ENCODE results near the gene LSM12.

- TF ChIP-seq CTCF (IDR thresholded peaks at IDR 0.05; ENCODE audit: control extremely low read depth in 1 of 3, insufficient read depth in 1 of 3, low read depth in 1 of 3, low read length in 3 of 3) (no peak), EP300 (IDR thresholded peaks at IDR 0.05; ENCODE audit: borderline replicate concordance in 1 of 2, low read depth in 2 of 2, low read length in 2 of 2) (no peak), RAD21 (IDR thresholded peaks at IDR 0.05 in 1 of 2, conservative IDR thresholded peaks at IDR 0.05 in 1 of 2; ENCODE audit: low read depth in 2 of 2, low read length in 2 of 2) (no peak), POLR2A (IDR thresholded peaks at IDR 0.05; ENCODE audit: control extremely low read depth in 1 of 2, low read depth in 2 of 2, low read length in 2 of 2) (no peak), JUND (IDR thresholded peaks at IDR 0.05; ENCODE audit: low read length) (no peak), SIN3A (conservative IDR thresholded peaks at IDR 0.05 in 1 of 2, IDR thresholded peaks at IDR 0.05 in 1 of 2; ENCODE audit: low read depth in 1 of 2, low read length in 2 of 2) (no peak), ZNF274 (IDR thresholded peaks at IDR 0.05; ENCODE audit: borderline replicate concordance, extremely low read depth, low read length) (no peak)
Measured at GRCh38 chr17:44067545-44067940, 1.1 kb upstream of the LSM12 start.

All from H1 (cell line).